ENCODE results near the gene HK2.
"Not testable (repeated sequence)": the region's sequence is repeated elsewhere in the genome, so short reads cannot be mapped to it uniquely, and the experiment has no call there.

HK2 gene

GRCh38 chr2:74906395-74906794 lies 72.5 kb downstream of the HK2 start:
- no peak overlapping the region for H3K4me3 Mint-ChIP-seq
- DNase-seq (no peak), ATAC-seq (no peak)
- peaks cover 34% of the 10 kb centered on the region for H3K27me3 Mint-ChIP-seq
- H3K4me1 Mint-ChIP-seq, result peaks cover 8% of the 10 kb centered on the region
- H3K36me3 Mint-ChIP-seq (ENCODE audit: low read depth), result no peaks in the 10 kb centered on the region
- H3K9me3 Mint-ChIP-seq, result no peaks in the 10 kb centered on the region
- no peak overlapping the region for H3K27ac Mint-ChIP-seq

GRCh38 chr2:74907560-74907959 lies 73.6 kb downstream of the HK2 start:
- peaks cover 39% of the 10 kb centered on the region for H3K27me3 Mint-ChIP-seq
- H3K4me3 Mint-ChIP-seq; H3K36me3 Mint-ChIP-seq (ENCODE audit: low read depth); H3K4me1 Mint-ChIP-seq; H3K9me3 Mint-ChIP-seq; ATAC-seq; H3K27ac Mint-ChIP-seq; DNase-seq: not testable (repeated sequence)

- no peak for ATAC-seq
- H3K9me3 Mint-ChIP-seq, result no peaks in the 10 kb centered on the region
- H3K27me3 Mint-ChIP-seq, result peaks cover 40% of the 10 kb centered on the region
- H3K36me3 Mint-ChIP-seq (ENCODE audit: low read depth), result no peaks in the 10 kb centered on the region
- H3K27ac Mint-ChIP-seq, result no peak overlapping the region
- no peak overlapping the region for H3K4me3 Mint-ChIP-seq
- DNase-seq, result no peak
- peaks cover 8% of the 10 kb centered on the region for H3K4me1 Mint-ChIP-seq
Observed at GRCh38 chr2:74908748-74909444, 75.0 kb downstream of the HK2 start.

- H3K9me3 Mint-ChIP-seq, result no peaks in the 10 kb centered on the region
- no peak for ATAC-seq
- peaks cover 48% of the 10 kb centered on the region for H3K27me3 Mint-ChIP-seq
- no peaks in the 10 kb centered on the region for H3K36me3 Mint-ChIP-seq (ENCODE audit: low read depth)
- no peak overlapping the region for H3K4me3 Mint-ChIP-seq
- peaks cover 10% of the 10 kb centered on the region for H3K4me1 Mint-ChIP-seq
- H3K27ac Mint-ChIP-seq, result no peak overlapping the region
- no peak for DNase-seq
Observed at GRCh38 chr2:74910245-74910644, 76.3 kb downstream of the HK2 start.

GRCh38 chr2:74911061-74911460 lies 77.1 kb downstream of the HK2 start:
- ATAC-seq (no peak), DNase-seq (no peak)
- H3K4me1 Mint-ChIP-seq, result peaks cover 16% of the 10 kb centered on the region
- no peak overlapping the region for H3K27ac Mint-ChIP-seq
- H3K36me3 Mint-ChIP-seq (ENCODE audit: low read depth), result no peaks in the 10 kb centered on the region
- H3K27me3 Mint-ChIP-seq, result peaks cover 48% of the 10 kb centered on the region
- no peak overlapping the region for H3K4me3 Mint-ChIP-seq
- no peaks in the 10 kb centered on the region for H3K9me3 Mint-ChIP-seq

GRCh38 chr2:74915743-74916142 lies 81.8 kb downstream of the HK2 start:
- Mint-ChIP-seq H3K4me1 (peaks cover 13% of the 10 kb centered on the region), H3K27me3 (peaks cover 39% of the 10 kb centered on the region)

GRCh38 chr2:74916394-74916793 lies 82.5 kb downstream of the HK2 start:
- Mint-ChIP-seq H3K27me3 (peaks cover 36% of the 10 kb centered on the region), H3K27ac (no peak overlapping the region), H3K4me3 (no peak overlapping the region), H3K4me1 (peaks cover 13% of the 10 kb centered on the region), H3K36me3 (ENCODE audit: low read depth) (no peaks in the 10 kb centered on the region), H3K9me3 (no peaks in the 10 kb centered on the region)
- ATAC-seq (no peak), DNase-seq (no peak)

More at GRCh38 chr2:74915743-74916142, 81.8 kb downstream of the HK2 start:
- Mint-ChIP-seq H3K9me3 (no peaks in the 10 kb centered on the region), H3K4me3 (no peak overlapping the region), H3K36me3 (ENCODE audit: low read depth) (no peaks in the 10 kb centered on the region), H3K27ac (no peak overlapping the region)
- ATAC-seq, result peak; percentile 93
- peak; percentile 65 for DNase-seq

GRCh38 chr2:74917702-74918619 lies 84.0 kb downstream of the HK2 start:
- no peak for DNase-seq
- ATAC-seq, result no peak
- H3K4me1 Mint-ChIP-seq, result peaks cover 13% of the 10 kb centered on the region
- H3K36me3 Mint-ChIP-seq (ENCODE audit: low read depth), result no peaks in the 10 kb centered on the region
- H3K27ac Mint-ChIP-seq, result no peak overlapping the region
- no peaks in the 10 kb centered on the region for H3K9me3 Mint-ChIP-seq
- peaks cover 29% of the 10 kb centered on the region for H3K27me3 Mint-ChIP-seq
- no peak overlapping the region for H3K4me3 Mint-ChIP-seq

- H3K4me3 Mint-ChIP-seq, result no peak overlapping the region
Observed at GRCh38 chr2:74919827-74920226, 85.9 kb downstream of the HK2 start.

GRCh38 chr2:74921236-74921736 lies 87.4 kb downstream of the HK2 start:
- H3K27ac Mint-ChIP-seq, result no peak overlapping the region
- ATAC-seq (no peak), DNase-seq (no peak)
- peaks cover 22% of the 10 kb centered on the region for H3K27me3 Mint-ChIP-seq
- no peak overlapping the region for H3K4me3 Mint-ChIP-seq
- no peaks in the 10 kb centered on the region for H3K36me3 Mint-ChIP-seq (ENCODE audit: low read depth)
- peaks cover 2% of the 10 kb centered on the region for H3K4me1 Mint-ChIP-seq
- no peaks in the 10 kb centered on the region for H3K9me3 Mint-ChIP-seq

More at GRCh38 chr2:74919827-74920226, 85.9 kb downstream of the HK2 start:
- H3K27me3 Mint-ChIP-seq, result peaks cover 23% of the 10 kb centered on the region
- H3K4me1 Mint-ChIP-seq, result peaks cover 11% of the 10 kb centered on the region
- H3K27ac Mint-ChIP-seq, result no peak overlapping the region
- no peaks in the 10 kb centered on the region for H3K36me3 Mint-ChIP-seq (ENCODE audit: low read depth)
- ATAC-seq (peak; percentile 37), DNase-seq (peak; percentile 81)
- no peaks in the 10 kb centered on the region for H3K9me3 Mint-ChIP-seq

- DNase-seq, result no peak
- H3K4me1 Mint-ChIP-seq, result no peaks in the 10 kb centered on the region
- no peak for ATAC-seq
- no peak overlapping the region for H3K4me3 Mint-ChIP-seq
- H3K27me3 Mint-ChIP-seq, result peaks cover 15% of the 10 kb centered on the region
- H3K27ac Mint-ChIP-seq, result no peak overlapping the region
- H3K9me3 Mint-ChIP-seq, result no peaks in the 10 kb centered on the region
- no peaks in the 10 kb centered on the region for H3K36me3 Mint-ChIP-seq (ENCODE audit: low read depth)
Observed at GRCh38 chr2:74922592-74923227, 88.8 kb downstream of the HK2 start.

GRCh38 chr2:74924463-74925265 lies 90.7 kb downstream of the HK2 start:
- H3K27me3 Mint-ChIP-seq, result peaks cover 4% of the 10 kb centered on the region
- H3K4me1 Mint-ChIP-seq, result no peaks in the 10 kb centered on the region
- no peaks in the 10 kb centered on the region for H3K36me3 Mint-ChIP-seq (ENCODE audit: low read depth)
- H3K9me3 Mint-ChIP-seq, result no peaks in the 10 kb centered on the region
- no peak overlapping the region for H3K4me3 Mint-ChIP-seq
- H3K27ac Mint-ChIP-seq, result no peak overlapping the region
- ATAC-seq, result no peak
- DNase-seq, result no peak

- DNase-seq (no peak), ATAC-seq (no peak)
- Mint-ChIP-seq H3K4me1 (no peaks in the 10 kb centered on the region), H3K4me3 (no peak overlapping the region), H3K36me3 (ENCODE audit: low read depth) (no peaks in the 10 kb centered on the region), H3K27me3 (peaks cover 4% of the 10 kb centered on the region), H3K9me3 (no peaks in the 10 kb centered on the region), H3K27ac (no peak overlapping the region)
Observed at GRCh38 chr2:74925361-74925786, 91.4 kb downstream of the HK2 start.

- H3K9me3 Mint-ChIP-seq, result no peaks in the 10 kb centered on the region
- H3K4me3 Mint-ChIP-seq, result no peak overlapping the region
- no peak overlapping the region for H3K27ac Mint-ChIP-seq
- peaks cover 11% of the 10 kb centered on the region for H3K27me3 Mint-ChIP-seq
- H3K4me1 Mint-ChIP-seq, result no peaks in the 10 kb centered on the region
- ATAC-seq (no peak), DNase-seq (no peak)
- H3K36me3 Mint-ChIP-seq (ENCODE audit: low read depth), result no peaks in the 10 kb centered on the region
Observed at GRCh38 chr2:74927621-74928020, 93.7 kb downstream of the HK2 start.
